HepG2 (cell line): ENCODE data around the gene NFIL3. TPM values are rescaled to one million over a fixed set of nuclear protein-coding genes. Genes with fewer than 3 reads are reported as not detected.

Experiments
- ATAC-seq: fragments of 200-7000 bp; cut with Tn5 transposase; 3 replicates; pipeline ENCODE4 v1.9.1; 2020; ENCODE audit warnings: mild to moderate bottlenecking, moderate library complexity
- BruUV-seq: library from RNA; stranded (reverse); fragments of 400-500 nt; replicated peaks from 2 replicates; lab custom pipeline; 2021; lab: Mats Ljungman, UMichigan
- CTCF ChIA-PET: fragments of 300-600 bp; formaldehyde crosslinking; extraction: SDS; loops from one replicate; lab custom pipeline; 2021; ENCODE audit warnings: low total read pairs, inconsistent platforms, low intra/inter-chr PET ratio; lab: Yijun Ruan, JAX
- POLR2A ChIA-PET: fragments of 350-600 bp; sonication (Branson Sonifier 250); formaldehyde crosslinking; loops from one replicate; lab custom pipeline; 2020; ENCODE audit warnings: antibody characterized with exemption, inconsistent platforms; lab: Yijun Ruan, JAX
- DNase-seq: peaks from one replicate; pipeline ENCODE4 v3.0.0-alpha.2; 2015; ENCODE audit warnings: low spot score
- FAIRE-seq: peaks from 3 replicates; lab custom pipeline; 2011; peaks lifted over from hg19 to GRCh38; lab: Jason Lieb, UNC
- H2AFZ ChIP-seq: one replicate; pipeline ENCODE4 v1.6.1; 2011; ENCODE audit warnings: low read length, inconsistent platforms
- H3K27ac ChIP-seq: fragments of 300-600 bp; 3 replicates; pipeline ENCODE4 v1.8.0; 2011; ENCODE audit warnings: mixed run types, mild to moderate bottlenecking, mixed read lengths, low read length, inconsistent platforms; ENCODE audit not compliant: insufficient read depth; ENCODE audit errors: extremely low read length
- H3K27me3 ChIP-seq, 2 experiments: fragments of 200-600 bp in 1 of 2; 2 replicates in 1 of 2; 3 replicates in 1 of 2; pipeline versions ENCODE4 v1.6.0 to v1.8.0; 2011; ENCODE audit warnings: low read length in 2 of 2, mild to moderate bottlenecking in 2 of 2, moderate library complexity in 2 of 2, inconsistent platforms in 1 of 2; ENCODE audit not compliant: insufficient read depth in 2 of 2, control insufficient read depth in 1 of 2
- H3K36me3 ChIP-seq, 2 experiments: fragments of 200-600 bp in 1 of 2; replicated peaks in 1 of 2; 2 replicates in 1 of 2; 3 replicates in 1 of 2; pipeline versions ENCODE4 v1.5.1 to v1.8.0; 2011; ENCODE audit warnings: low read length in 2 of 2, inconsistent platforms in 1 of 2; ENCODE audit not compliant: insufficient read depth in 2 of 2, control insufficient read depth in 1 of 2
- H3K4me1 ChIP-seq: 2 replicates; pipeline ENCODE4 v1.5.1; 2012; ENCODE audit warnings: low read length, inconsistent platforms; ENCODE audit not compliant: insufficient read depth
- H3K4me2 ChIP-seq: 2 replicates; pipeline ENCODE4 v1.6.0; 2011; ENCODE audit warnings: low read depth, low read length, inconsistent platforms
- H3K4me3 ChIP-seq, 3 experiments: fragments of 200-600 bp in 1 of 3; sonication (generic), shearing (Covaris generic) in 1 of 3; replicated peaks in 1 of 3; 2 replicates each; pipeline ENCODE4 v1.5.1; 2011 to 2016; ENCODE audit warnings: low read length in 3 of 3, inconsistent platforms in 2 of 3, low read depth in 2 of 3, mild to moderate bottlenecking in 2 of 3, control low read depth in 1 of 3, mixed read lengths in 1 of 3; ENCODE audit not compliant: insufficient read depth in 1 of 3
- H3K79me2 ChIP-seq: one replicate; pipeline ENCODE4 v1.6.1; 2011; ENCODE audit warnings: low read length, inconsistent platforms; ENCODE audit not compliant: insufficient read depth
- H3K9ac ChIP-seq: 2 replicates; pipeline ENCODE4 v1.6.0; 2011; ENCODE audit warnings: mild to moderate bottlenecking, low read depth, low read length, inconsistent platforms; ENCODE audit not compliant: insufficient read depth
- H3K9me3 ChIP-seq: 2 replicates; pipeline ENCODE4 v1.5.1; 2012; ENCODE audit warnings: mild to moderate bottlenecking, low read length
- H4K20me1 ChIP-seq: 2 replicates; pipeline ENCODE4 v1.6.0; 2011; ENCODE audit warnings: inconsistent platforms, mild to moderate bottlenecking, low read length, moderate library complexity; ENCODE audit not compliant: insufficient read depth
- DMAP1 ChIP-seq: IDR thresholded peaks from 2 replicates; pipeline ENCODE4 v1.6.1; 2016
- HOXA7 ChIP-seq: sonication (generic); formaldehyde crosslinking; IDR thresholded peaks from 2 replicates; pipeline ENCODE4 v1.8.1; 2022; ENCODE audit warnings: mild to moderate bottlenecking, missing genetic modification reagents, moderate library complexity
- POLR2G ChIP-seq: fragments of 200-400 bp; formaldehyde crosslinking; IDR thresholded peaks from 2 replicates; pipeline ENCODE4 v1.6.1; 2018; ENCODE audit warnings: mild to moderate bottlenecking, low read depth, low read length, moderate library complexity
- RBM22 ChIP-seq: fragments of 200-400 bp; formaldehyde crosslinking; optimal IDR thresholded peaks from 2 replicates; pipeline ENCODE3; 2017; ENCODE audit warnings: mild to moderate bottlenecking, low read length, moderate library complexity
- SNAPC2 ChIP-seq: sonication (generic); formaldehyde crosslinking; IDR thresholded peaks from 2 replicates; pipeline ENCODE4 v1.8.1; 2022; ENCODE audit warnings: mild to moderate bottlenecking, missing genetic modification reagents
- ZBTB20 ChIP-seq: sonication (generic); formaldehyde crosslinking; IDR thresholded peaks from 2 replicates; pipeline ENCODE4 v1.8.1; 2023; ENCODE audit warnings: missing genetic modification reagents, low read depth, mild to moderate bottlenecking, borderline replicate concordance
- ZBTB8A ChIP-seq: sonication (generic); formaldehyde crosslinking; IDR thresholded peaks from 2 replicates; pipeline ENCODE4 v1.4.0; 2020; ENCODE audit warnings: mild to moderate bottlenecking, low read depth, missing genetic modification reagents, borderline replicate concordance
- ZC3H13 ChIP-seq: sonication (generic); formaldehyde crosslinking; IDR thresholded peaks from 2 replicates; pipeline ENCODE4 v1.8.1; 2023; ENCODE audit warnings: mild to moderate bottlenecking, missing genetic modification reagents, moderate library complexity
- ZFYVE20 ChIP-seq: sonication (generic); formaldehyde crosslinking; IDR thresholded peaks from 2 replicates; pipeline ENCODE4 v1.8.0; 2023; ENCODE audit warnings: low read depth, mild to moderate bottlenecking, moderate library complexity, missing genetic modification reagents, borderline replicate concordance
- ZNF10 ChIP-seq: sonication (generic); formaldehyde crosslinking; IDR thresholded peaks from 2 replicates; pipeline ENCODE4 v1.4.0; 2020; ENCODE audit warnings: mild to moderate bottlenecking, low read depth, missing genetic modification reagents, borderline replicate concordance
- ZNF292 ChIP-seq: sonication (generic); formaldehyde crosslinking; IDR thresholded peaks from 2 replicates; pipeline ENCODE4 v1.8.1; 2022; ENCODE audit warnings: mild to moderate bottlenecking, low read depth, missing genetic modification reagents, borderline replicate concordance
- ZSCAN30 ChIP-seq: sonication (generic); formaldehyde crosslinking; IDR thresholded peaks from 2 replicates; pipeline ENCODE4 v1.5.0; 2020; ENCODE audit warnings: mild to moderate bottlenecking, missing genetic modification reagents
- WGBS: methylation state at CpG from one replicate; pipeline ENCODE4 v1.1.6; 2017; ENCODE audit warnings: low lambda C conversion rate; 5-methylcytosine and 5-hydroxymethylcytosine counted together
- in situ Hi-C: cut with HindIII; loops from 2 replicates; pipeline ENCODE4 v1.10.0; 2017; ENCODE audit warnings: low pct_unique_long_range_greater_than_20kb; ENCODE audit not compliant: extremely low pct_ligation_motif_present
- intact Hi-C: fragments of 100-400 bp; cut with micrococcal nuclease; formaldehyde crosslinking; loops from one replicate; pipeline ENCODE4 v1.10.0; 2022; ENCODE audit not compliant: unreplicated experiment
- polyA plus RNA-seq, 8 experiments: library from polyadenylated mRNA; depleted of rRNA in 3 of 8; stranded (reverse) in 7 of 8; unstranded in 1 of 8; fragments of >200 nt; fragmentation: Illumina TruSeq in 4 of 8; extraction: Trizol in 4 of 8; gene quantifications; 2 replicates each; pipeline versions ENCODE4 v1.2.1 to v1.2.3, GENCODE V29; 2011 to 2016; ENCODE audit warnings: low read depth in 4 of 8, missing spikeins in 1 of 8, mixed read lengths in 1 of 8; ENCODE audit not compliant: insufficient read depth in 1 of 8
- total RNA-seq, 5 experiments: library from RNA; depleted of rRNA; stranded (reverse); fragments of >200 nt; fragmentation: Illumina TruSeq; extraction: Trizol; gene quantifications; 2 replicates each; pipeline ENCODE4 v1.2.3, GENCODE V29; 2016; ENCODE audit warnings: low read depth in 1 of 5
- TF ChIP-seq, protein P1 (sequence below): sonication (generic); formaldehyde crosslinking; IDR thresholded peaks from 2 replicates; pipeline ENCODE4 v1.4.0; 2020; ENCODE audit warnings: missing genetic modification reagents; ENCODE audit errors: not compliant biosample characterization
- TF ChIP-seq, protein P2 (sequence below): IDR thresholded peaks from 2 replicates; pipeline ENCODE4 v1.6.1; 2016; ENCODE audit warnings: low read depth
- TF ChIP-seq, protein P3 (sequence below): sonication (generic); formaldehyde crosslinking; IDR thresholded peaks from 2 replicates; pipeline ENCODE4 v1.5.0; 2020; ENCODE audit warnings: mild to moderate bottlenecking, missing genetic modification reagents
- TF ChIP-seq, protein P4 (sequence below): sonication (generic); formaldehyde crosslinking; IDR thresholded peaks from 2 replicates; pipeline ENCODE4 v1.4.0; 2020; ENCODE audit warnings: missing genetic modification reagents

Gene NFIL3
- total and polyA plus RNA-seq, 2 of the 13 experiments (the other 11 are each of a cell fraction or from before 2014, with no cell fraction given), result 46.6 to 54.2 TPM

DNA sequence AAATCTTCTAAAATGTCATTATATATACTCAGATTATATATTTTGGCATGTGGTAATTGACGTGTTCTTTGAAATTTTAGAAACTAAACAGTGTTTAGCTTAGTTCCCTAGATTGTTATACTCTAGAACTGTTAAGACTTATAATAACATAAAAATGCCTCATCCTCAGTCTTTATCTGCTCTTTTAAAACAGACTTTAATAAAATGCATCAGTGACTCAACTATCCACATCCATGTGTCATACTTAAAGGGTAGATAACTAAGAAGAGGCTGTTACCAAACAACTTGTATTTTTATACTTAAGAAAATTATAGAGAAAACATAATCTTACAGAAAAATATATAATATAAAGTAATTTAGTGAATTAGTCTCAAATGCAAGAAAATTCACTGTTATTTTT, 15.2 kb downstream of the NFIL3 start (continued):
- TF ChIP-seq ZFYVE20 (CRISPR knock-in tag) (no peak), ZBTB20 (CRISPR knock-in tag) (no peak), SNAPC2 (CRISPR knock-in tag) (no peak)

DNA sequence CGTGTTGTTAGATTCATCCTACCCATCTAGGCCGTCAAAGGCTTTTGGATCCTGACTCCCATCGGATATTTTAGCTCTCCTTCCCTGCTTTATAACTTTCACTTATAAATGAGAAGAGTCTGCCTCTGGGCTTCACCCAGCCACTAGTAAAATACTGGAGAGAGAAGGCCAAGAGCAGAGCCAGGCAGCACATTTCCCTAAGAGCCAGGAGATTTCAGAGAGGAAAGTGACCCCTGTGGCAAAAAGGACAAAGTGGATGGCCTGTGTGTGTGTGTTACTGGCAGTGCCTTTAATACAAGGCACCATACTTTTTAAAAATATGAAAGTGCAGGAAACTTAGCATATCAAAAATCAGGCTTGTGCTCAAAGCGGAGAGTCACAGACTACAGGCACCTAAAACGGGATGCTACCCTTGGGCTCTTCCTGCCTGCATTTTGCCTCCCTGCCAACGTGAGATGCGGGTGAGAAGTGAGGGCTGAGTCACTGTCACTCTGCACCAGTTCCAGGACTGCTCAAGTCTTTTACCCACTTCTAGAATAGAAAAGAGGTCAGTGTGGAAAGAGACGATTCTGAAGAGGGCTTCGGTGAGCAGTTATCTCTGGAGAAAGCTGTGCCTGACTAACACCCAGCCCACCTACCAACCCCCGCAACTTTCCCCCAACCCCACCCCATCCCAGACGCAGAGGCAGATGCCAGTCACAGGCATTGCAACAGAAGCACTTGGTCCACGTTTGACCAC, 15.9 kb downstream of the NFIL3 start:
- WGBS, result 95% methylated on average over 12 of the region's 12 CpGs
- Histone ChIP-seq H3K79me2 (peaks cover 38% of the 10 kb centered on the region), H4K20me1 (peaks cover 67% of the 10 kb centered on the region), H3K36me3 (peaks cover 16 to 36% of the 10 kb centered on the region in 2 experiments), H3K27ac (no peak overlapping the region), H2AFZ (no peak overlapping the region), H3K4me3 (no peak overlapping the region), H3K4me1 (peaks cover 47% of the 10 kb centered on the region), H3K4me2 (no peak overlapping the region), H3K9ac (no peak overlapping the region), H3K9me3 (no peaks in the 10 kb centered on the region), H3K27me3 (no peaks in the 10 kb centered on the region)
- ChIA-PET CTCF (no interaction called here), POLR2A (no interaction called here)
- FAIRE-seq (no peak), DNase-seq (no peak), ATAC-seq (no peak)
- intact Hi-C loops (no loop called here), in situ Hi-C loops (no loop called here)
- no TSS peak for BruUV-seq
- TF ChIP-seq ZNF10 (CRISPR knock-in tag), result no peak
- TF ChIP-seq POLR2G, result peak; percentile 35; the same call in 1 of the 2 replicates
- no peak for TF ChIP-seq DMAP1
- no peak for TF ChIP-seq ZSCAN30 (CRISPR knock-in tag)
- TF ChIP-seq, protein P1, sequence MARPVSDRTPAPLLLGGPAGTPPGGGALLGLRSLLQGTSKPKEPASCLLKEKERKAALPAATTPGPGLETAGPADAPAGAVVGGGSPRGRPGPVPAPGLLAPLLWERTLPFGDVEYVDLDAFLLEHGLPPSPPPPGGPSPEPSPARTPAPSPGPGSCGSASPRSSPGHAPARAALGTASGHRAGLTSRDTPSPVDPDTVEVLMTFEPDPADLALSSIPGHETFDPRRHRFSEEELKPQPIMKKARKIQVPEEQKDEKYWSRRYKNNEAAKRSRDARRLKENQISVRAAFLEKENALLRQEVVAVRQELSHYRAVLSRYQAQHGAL, result no peak
- peak; percentile 93 for TF ChIP-seq RBM22
- TF ChIP-seq, protein P2, sequence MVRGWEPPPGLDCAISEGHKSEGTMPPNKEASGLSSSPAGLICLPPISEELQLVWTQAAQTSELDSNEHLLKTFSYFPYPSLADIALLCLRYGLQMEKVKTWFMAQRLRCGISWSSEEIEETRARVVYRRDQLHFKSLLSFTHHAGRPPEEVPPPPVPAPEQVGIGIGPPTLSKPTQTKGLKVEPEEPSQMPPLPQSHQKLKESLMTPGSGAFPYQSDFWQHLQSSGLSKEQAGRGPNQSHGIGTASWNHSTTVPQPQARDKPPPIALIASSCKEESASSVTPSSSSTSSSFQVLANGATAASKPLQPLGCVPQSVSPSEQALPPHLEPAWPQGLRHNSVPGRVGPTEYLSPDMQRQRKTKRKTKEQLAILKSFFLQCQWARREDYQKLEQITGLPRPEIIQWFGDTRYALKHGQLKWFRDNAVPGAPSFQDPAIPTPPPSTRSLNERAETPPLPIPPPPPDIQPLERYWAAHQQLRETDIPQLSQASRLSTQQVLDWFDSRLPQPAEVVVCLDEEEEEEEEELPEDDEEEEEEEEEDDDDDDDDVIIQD (CRISPR knock-in tag), result no peak
- TF ChIP-seq ZC3H13, result peak; percentile 40; the same call in 1 of the 2 replicates
- no peak for TF ChIP-seq ZBTB8A
- no peak for TF ChIP-seq HOXA7 (CRISPR knock-in tag)
- TF ChIP-seq, protein P3, sequence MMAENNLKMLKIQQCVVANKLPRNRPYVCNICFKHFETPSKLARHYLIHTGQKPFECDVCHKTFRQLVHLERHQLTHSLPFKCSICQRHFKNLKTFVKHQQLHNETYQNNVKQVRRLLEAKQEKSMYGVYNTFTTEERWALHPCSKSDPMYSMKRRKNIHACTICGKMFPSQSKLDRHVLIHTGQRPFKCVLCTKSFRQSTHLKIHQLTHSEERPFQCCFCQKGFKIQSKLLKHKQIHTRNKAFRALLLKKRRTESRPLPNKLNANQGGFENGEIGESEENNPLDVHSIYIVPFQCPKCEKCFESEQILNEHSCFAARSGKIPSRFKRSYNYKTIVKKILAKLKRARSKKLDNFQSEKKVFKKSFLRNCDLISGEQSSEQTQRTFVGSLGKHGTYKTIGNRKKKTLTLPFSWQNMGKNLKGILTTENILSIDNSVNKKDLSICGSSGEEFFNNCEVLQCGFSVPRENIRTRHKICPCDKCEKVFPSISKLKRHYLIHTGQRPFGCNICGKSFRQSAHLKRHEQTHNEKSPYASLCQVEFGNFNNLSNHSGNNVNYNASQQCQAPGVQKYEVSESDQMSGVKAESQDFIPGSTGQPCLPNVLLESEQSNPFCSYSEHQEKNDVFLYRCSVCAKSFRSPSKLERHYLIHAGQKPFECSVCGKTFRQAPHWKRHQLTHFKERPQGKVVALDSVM (CRISPR knock-in tag), result no peak
- no peak for TF ChIP-seq ZNF292 (CRISPR knock-in tag)
- TF ChIP-seq, protein P4, sequence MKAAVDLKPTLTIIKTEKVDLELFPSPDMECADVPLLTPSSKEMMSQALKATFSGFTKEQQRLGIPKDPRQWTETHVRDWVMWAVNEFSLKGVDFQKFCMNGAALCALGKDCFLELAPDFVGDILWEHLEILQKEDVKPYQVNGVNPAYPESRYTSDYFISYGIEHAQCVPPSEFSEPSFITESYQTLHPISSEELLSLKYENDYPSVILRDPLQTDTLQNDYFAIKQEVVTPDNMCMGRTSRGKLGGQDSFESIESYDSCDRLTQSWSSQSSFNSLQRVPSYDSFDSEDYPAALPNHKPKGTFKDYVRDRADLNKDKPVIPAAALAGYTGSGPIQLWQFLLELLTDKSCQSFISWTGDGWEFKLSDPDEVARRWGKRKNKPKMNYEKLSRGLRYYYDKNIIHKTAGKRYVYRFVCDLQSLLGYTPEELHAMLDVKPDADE, result no peak
